GM18505 (cell line): Measurements from ENCODE around the gene PUM1.

Source experiments
- ATAC-seq: cut with Tn5 transposase; IDR thresholded peaks from one replicate; pipeline ENCODE4 v1.9.1; 2021; ENCODE audit not compliant: unreplicated experiment
- POLR2A ChIP-seq: IDR thresholded peaks from 4 replicates; pipeline ENCODE4 v1.6.1; 2011; ENCODE audit warnings: borderline replicate concordance; ENCODE audit not compliant: insufficient read depth, insufficient read length; ENCODE audit errors: extremely low read depth

Gene PUM1, protein sequence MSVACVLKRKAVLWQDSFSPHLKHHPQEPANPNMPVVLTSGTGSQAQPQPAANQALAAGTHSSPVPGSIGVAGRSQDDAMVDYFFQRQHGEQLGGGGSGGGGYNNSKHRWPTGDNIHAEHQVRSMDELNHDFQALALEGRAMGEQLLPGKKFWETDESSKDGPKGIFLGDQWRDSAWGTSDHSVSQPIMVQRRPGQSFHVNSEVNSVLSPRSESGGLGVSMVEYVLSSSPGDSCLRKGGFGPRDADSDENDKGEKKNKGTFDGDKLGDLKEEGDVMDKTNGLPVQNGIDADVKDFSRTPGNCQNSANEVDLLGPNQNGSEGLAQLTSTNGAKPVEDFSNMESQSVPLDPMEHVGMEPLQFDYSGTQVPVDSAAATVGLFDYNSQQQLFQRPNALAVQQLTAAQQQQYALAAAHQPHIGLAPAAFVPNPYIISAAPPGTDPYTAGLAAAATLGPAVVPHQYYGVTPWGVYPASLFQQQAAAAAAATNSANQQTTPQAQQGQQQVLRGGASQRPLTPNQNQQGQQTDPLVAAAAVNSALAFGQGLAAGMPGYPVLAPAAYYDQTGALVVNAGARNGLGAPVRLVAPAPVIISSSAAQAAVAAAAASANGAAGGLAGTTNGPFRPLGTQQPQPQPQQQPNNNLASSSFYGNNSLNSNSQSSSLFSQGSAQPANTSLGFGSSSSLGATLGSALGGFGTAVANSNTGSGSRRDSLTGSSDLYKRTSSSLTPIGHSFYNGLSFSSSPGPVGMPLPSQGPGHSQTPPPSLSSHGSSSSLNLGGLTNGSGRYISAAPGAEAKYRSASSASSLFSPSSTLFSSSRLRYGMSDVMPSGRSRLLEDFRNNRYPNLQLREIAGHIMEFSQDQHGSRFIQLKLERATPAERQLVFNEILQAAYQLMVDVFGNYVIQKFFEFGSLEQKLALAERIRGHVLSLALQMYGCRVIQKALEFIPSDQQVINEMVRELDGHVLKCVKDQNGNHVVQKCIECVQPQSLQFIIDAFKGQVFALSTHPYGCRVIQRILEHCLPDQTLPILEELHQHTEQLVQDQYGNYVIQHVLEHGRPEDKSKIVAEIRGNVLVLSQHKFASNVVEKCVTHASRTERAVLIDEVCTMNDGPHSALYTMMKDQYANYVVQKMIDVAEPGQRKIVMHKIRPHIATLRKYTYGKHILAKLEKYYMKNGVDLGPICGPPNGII

DNA sequence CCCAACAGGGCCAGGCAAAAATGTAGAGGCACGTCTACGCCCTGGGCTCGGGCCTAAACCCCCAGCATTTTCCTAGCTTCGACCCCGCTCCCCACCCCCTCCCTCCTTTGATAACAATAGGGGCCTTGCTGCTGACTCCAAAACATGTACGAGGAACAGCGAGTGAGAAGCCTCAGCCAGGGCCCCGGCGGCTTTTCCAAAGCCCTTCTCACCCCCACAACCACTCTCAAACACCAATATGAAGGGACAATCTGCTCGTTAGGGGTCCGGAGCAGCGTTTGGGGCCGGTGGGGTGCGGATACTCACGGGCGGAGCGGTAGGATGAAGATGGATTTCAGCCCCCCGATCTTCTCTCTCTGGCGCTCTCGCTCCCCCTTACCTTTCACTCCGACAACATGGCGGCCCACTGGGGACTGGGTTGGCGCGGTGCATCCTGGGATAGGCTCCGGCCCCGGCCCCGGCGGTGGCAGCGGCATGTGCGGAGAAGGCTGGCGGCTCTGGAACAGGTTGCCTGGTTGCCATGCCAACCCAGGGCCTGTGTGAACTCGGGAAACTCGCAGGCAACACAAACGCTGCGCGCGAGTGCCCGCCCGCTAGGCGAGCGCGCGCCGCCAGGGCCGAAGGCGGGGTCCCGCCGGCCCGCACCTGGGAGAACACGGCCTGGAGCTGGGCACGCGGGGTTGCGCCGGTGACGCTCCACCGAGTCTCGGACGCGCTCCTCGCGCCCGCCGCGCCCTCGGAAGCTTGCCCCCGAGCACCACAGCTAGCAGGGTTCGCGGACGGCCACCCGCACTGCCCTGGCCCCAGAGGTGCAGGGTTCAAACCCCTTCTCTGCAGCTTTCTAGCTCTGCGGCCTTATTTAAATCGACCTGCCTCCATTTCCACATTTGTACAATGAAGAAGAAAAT, at the start of gene PUM1:
Gene PUM1 (minus strand): TSS at position 408 of the 908 bp plus-strand sequence. CDS start 6,151 bp downstream, outside the sequence.
- TF ChIP-seq POLR2A, result peak; percentile 94
- peak; percentile 92 for ATAC-seq

DNA sequence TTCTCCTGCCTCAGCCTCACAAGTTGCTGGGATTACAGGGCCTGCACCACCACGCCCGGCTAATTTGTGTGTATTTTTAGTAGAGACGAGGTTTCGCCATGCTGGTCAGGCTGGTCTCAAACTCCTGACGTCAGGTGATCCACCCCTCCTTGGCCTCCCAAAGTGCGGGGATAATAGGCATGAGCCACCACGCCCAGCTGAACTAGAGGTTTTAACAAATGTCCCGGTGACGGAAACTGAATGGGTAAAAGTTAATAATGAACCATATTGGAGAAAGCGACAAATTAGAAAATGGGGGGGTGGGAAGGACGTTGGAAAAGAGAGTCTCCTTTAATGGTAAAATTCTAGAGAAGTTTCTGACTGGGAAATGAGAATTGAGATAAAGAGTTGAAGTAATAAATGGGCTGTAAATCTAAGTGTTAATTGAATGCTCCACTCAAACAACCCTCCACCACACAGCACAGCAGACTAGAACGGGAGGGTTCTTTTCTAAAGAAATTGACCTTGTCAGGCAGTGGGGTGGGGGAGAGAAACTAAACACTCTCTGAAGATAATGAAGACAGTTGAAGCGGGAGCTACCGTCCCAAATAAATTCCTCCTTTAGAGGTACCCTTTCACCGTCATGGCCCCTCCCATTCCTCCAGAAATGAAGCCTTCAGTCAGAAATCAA, 46.9 kb upstream of the PUM1 start:
- TF ChIP-seq POLR2A, result no peak
- ATAC-seq, result no peak

DNA sequence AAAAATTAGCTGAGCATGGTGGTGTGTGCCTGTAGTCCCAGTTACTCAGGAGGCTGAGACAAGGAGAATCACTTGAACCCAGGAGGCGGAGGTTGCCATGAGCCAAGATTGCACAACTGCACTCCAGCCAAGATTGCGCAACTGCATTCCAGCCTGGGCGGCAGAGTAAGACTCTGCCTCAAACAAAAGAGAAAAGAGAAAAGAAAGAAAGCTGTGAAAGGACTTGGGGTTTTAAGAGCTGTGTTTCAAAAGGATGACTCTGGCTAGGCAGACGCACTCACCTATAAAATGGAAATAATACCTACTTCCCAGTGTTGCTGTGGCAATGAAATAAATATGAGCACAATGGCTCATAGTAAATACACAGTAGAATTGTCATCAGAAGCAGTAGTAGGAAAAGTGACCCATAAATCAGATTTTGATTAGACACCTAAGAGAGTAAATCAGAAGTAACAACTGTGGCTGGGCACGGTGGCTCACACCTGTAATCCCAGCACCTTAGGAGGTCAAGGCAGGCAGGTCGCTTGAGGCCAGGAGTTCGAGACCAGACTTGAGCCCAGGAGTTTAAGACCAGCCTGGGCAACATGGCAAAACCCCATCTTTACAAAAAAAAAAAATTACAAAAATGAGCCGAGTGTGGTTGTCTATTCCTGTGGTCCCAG, 45.9 kb upstream of the PUM1 start:
- no peak for ATAC-seq

DNA sequence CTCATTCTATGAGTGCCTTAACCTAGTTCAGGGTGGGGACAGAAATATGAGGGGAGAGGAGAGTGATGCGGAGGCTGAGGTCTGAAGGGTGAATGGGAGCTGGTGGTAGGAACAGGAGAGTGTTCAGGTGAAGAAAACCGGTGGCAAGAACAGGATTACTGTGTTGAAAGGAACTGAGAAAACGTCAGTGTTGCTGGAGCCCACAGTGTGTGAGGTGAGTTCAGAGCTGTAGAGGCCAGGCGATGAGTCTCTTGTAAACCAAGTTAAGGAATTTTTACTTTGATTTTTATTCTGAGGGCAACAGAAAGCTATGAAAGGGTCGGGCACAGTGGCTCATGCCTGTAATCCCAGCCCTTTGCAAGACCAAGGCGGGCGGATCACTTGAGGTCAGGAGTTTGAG, 45.3 kb upstream of the PUM1 start:
- ATAC-seq, result no peak
- TF ChIP-seq POLR2A, result no peak

More for the DNA sequence above, 45.9 kb upstream of the PUM1 start:
- no peak for TF ChIP-seq POLR2A

DNA sequence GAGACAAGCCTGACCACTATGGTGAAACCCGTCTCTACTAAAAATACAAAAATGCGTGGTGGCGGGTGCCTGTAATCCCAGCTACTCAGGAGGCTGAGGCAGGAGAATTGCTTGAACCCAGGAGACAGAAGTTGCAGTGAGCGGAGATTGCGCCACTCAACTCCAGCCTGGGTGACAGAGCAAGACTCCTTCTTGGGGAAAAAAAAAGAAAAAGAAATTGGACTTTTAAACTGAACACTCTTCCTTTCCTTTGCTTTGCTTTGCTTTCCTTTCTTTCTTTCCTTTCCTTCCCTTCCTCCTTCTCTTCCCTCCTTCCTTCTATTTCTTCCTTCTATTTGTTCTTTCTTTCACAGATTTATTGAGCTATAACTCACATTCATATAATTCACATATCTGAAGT, 43.3 kb upstream of the PUM1 start:
- no peak for ATAC-seq
- TF ChIP-seq POLR2A, result no peak

DNA sequence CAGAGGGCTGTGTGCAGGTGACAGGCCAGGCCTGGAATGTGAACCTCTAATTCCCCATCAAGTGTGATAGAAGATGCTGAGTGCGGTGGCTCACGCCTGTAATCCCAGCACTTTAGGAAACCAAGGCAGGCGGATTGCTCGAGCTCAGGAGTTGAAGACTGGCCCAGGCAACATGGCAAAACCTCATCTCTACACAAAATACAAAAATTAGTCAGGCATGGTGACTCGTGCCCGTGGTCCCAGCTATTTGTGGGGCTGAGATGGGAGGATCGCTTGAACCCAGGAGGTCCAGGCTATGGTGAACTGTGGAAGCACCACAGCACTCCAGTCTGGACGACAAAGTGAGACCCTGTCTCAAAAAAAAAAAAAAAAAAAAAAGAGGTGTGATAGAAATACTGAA, 40.1 kb upstream of the PUM1 start:
- TF ChIP-seq POLR2A, result no peak
- ATAC-seq, result no peak

DNA sequence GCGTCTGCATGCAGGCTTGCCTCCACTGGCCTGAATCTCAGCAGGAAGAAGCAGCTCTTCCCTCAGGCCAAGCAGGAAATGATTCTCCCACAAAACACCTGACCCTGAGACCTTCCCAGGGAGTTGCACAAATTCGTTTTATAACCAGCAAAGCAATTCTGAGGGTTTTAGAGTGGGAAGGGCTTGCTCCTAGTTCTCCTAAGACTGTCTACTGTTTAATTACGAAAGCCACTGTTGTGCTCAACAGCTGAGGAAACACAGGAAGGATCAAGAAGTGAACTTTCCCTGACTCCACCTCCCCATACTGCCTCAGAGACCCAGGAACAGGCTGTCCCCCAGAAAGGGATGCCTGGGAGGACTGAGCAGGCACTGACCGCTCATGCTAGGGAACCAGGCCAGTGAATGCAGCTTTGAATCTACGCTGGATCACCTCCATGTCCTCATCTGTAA, 37.0 kb upstream of the PUM1 start:
- ATAC-seq, result no peak
- TF ChIP-seq POLR2A, result no peak

DNA sequence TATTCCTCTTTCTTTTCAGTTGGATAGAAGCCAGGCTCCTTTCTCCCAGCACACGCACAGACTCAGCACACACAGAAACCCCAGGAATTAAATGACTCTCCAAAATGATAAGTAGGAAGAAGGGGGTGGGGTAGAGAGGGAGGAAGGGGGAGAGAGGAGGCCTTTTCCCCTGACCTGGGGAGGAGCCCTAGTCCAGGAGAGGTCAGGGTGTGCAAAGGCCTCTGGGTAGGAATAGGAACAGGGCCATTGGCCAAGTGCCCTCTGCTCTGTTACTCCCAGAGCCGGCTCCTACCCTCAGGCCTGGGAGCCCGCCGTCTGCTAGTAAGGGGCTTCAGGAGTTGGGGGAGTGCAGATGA, 35.6 kb upstream of the PUM1 start:
- no peak for TF ChIP-seq POLR2A
- no peak for ATAC-seq

DNA sequence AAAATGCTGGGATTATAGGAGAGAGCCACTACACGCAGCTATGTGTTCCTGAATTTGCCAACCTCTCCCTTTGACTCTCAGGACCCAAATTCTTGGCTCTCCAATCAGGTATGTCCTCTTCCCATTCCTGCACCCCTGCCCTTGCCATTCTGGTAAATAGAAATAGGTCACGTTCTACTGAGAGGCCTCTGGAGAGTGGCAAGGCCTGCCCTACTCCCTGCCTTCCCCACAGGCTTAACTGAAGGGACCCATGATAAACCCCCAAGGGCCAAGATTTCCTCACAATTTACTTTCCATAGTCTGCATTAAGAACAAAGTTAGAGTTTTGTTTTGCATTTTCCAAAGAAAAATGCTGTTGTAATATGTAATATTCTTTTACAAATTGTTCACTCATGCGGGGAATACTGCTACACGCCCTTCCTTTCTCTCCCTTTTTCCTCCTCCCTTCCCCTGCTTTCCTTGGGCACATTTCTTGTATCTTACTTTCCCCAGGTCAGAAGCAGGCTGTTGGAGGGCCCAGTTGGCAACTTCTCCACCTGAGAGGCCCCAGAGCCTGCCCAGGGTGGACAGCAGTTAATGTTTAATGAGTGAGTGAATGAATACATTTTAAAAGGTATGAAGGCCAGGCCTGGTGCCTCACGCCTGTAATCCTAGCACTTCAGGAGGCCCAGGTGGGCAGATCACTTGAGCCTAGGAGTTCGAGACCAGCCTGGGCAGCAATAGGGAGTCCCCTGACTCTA, 33.9 kb upstream of the PUM1 start:
- no peak for ATAC-seq
- no peak for TF ChIP-seq POLR2A

DNA sequence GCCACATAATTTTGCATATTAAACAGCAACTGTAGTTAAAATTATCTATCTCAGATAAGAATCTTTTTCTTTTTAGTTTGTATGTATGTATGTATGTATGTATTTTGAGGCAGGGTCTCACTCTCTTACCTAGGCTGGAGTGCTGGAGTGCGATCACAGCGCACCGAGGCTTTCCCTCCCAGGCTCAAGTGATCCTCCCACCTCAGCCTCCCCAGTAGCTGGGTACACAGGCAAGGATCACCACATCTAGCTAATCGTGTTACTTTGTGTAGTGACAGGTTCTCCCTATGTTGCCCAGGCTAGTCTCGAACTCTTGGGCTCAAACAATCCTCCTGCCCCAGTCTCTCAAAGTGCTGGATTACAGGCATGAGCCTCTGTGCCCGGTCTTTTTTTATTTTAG, 30.5 kb upstream of the PUM1 start:
- ATAC-seq, result no peak
- no peak for TF ChIP-seq POLR2A
